AML-193 (cell line): ENCODE data around the gene UGDH.
"Not testable (repeated sequence)": the region's sequence is repeated elsewhere in the genome, so short reads cannot be mapped to it uniquely, and the experiment has no call there.

Source experiments
- DNase-seq, 2 experiments: peaks; one replicate each; lab custom pipeline; 2025; lab: John Stamatoyannopoulos, UW

The UGDH gene

GRCh38 chr4:39528061-39528465, 824 bp upstream of the UGDH start:
- DNase-seq, result no peak

DNA sequence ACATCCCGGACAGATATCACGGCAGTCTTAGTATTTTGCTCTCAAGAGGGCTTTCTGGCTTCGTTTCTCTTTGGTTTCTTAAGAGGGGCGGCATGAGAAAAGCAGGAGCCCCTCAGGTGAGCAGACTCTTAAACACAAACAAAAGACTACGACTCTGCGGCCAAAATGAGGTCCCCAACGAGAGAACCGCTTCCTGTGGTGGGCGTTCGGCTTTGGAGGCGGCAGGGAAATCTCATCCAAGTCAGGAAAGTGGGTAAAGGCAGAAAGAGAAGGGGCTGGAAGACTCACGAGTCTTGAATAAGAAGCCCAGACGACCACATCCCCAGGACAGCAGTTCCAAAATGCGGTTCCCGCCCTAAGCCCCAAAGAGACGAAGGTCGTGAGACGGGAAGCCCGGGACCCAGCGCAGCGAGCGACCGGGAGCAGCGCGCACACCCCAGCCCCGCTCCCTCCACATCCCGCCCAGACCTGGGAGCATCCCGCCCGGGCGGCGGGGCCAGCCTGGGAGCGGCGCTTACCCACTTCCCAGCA, 409 bp downstream of the UGDH start:
- DNase-seq, result no peak

DNA sequence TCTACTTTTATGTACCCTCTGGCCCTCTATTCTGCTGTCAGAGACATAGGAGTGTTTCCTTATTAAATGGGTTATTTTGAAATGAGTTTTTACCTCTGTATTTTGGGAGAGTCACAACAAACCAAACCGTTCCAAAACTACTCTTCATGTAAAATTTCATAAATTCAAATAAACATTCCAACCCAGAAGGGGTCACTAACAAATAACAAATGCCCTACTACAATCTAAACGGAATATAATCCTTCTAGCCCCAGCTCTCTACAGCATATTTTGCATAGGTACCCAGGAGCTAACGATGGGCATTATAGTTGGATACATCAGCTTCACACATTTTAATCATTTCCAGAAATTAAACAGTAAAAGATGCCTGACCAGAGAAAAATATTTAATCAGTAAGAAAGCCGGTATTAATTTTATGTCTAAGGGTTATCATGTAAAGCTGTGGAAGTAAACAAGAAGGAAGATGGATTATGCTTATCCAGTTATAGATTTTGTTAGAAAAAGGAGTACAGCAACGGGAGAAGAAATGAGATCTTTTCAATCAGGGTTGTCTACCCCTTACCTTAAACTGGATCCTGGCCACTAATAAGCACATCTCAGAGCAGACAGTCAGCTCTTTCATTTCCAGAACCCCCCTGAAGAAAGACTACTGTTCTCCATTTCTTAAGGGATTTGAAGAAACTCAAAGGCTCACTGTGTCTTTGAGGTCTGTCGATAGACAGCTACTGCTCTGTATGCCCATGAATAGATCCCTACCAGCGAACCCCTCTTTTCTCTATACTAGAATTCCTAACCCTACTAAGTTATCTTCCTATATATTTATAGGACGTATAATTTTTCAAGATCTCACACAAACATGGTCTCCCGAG, 1.2 kb downstream of the UGDH start:
- no peak for DNase-seq

GRCh38 chr4:39524161-39524957, 2.9 kb downstream of the UGDH start:
- DNase-seq, result no peak

DNA sequence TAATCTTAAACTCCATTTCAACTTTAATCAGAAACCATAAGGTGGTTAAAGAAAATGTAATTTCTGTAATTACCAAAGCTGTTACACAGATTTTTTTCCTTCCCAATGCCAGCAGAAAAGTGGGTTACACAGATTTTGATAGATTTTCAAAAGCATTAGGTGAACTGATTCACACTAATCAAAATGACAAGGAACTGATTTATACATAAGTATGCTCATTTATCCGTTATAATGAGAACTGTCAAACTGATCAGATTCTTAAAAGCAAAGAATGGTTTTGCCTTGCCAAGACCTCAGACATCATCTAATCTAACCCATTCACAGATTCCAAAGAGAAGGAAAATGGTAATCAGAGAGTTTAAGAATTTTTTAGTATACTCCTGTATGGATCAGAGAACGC, 5.2 kb downstream of the UGDH start:
- DNase-seq, result no peak

DNA sequence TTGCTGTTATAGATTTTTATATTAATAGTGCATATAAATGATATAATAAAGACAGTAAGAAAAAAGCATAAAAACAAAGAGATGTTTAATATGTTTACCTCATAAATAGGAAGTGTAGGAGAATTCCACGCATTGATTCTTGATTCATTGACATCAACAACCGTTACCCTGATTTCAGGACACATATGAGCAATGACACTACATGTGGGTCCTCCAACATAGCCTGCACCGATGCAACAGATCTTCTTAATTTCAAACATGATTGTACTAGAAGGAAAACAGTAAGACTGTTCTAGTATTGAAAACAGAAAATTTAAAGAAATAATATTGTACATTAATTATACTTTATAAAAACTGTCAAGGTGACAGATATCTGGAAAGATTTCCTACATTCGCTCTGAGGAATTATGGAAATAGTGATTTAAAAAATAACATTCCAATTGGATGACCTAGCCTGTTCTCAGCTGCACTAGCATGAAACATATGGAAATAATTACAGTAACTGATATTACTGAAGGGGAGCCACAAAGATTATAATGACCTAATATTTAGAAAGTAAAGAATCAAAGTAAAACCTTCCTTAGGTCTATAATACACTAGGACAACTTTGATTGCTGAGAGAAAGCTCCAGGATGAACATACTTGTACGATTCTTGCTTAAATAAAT, 5.9 kb downstream of the UGDH start:
- no peak for DNase-seq

GRCh38 chr4:39518484-39518883, 8.8 kb downstream of the UGDH start:
- no peak for DNase-seq

DNA sequence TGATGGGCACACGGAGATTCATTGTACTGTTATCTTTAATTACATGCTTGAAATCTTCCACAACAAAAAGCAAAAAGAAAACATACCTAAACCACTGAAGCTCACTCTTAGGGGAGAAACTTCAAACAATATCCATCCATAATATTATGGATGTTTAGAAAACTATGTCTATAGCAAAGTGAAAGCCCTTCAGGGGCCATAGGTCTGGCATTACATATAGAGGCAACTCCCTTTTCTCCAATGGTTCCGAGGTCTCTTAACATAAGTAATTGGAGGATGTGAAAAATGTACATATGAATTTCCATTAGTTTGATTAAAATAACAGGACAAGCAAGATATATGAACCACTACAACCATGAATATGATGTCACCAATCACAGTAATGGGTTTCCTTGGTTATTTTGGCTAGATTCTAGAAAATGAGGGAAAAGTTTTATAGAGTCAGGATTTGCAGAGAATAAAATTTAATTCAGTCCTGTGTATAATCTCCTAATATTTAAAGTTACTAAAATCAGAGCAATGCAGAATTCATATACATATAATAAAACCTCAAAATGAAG, 10.8 kb downstream of the UGDH start:
- no peak for DNase-seq

GRCh38 chr4:39515669-39516401, 11.4 kb downstream of the UGDH start:
- not testable (repeated sequence) for DNase-seq

DNA sequence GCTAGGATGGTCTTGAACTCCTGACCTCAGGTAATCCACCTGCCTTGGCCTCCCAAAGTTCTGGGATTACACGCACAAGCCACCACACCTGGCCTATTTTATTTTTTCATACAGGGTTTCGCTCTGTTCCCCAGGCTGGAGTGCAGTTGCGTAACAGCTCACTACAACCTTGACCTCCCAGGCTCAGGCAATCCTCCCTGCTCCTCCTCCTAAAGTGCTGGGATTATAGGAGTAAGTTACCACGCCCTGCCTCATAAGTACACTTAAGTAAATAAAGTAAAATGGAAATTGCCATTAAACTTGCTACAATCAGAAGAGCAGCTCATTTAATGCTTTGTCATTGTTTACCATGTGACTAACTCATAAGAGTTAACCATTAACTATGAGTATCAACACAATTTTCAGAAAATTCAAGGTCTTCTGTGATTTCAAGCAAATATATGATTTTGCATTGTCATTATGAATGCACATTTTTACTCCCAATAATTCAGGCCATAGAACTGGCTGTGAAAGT, 12.3 kb downstream of the UGDH start:
- no peak for DNase-seq

DNA sequence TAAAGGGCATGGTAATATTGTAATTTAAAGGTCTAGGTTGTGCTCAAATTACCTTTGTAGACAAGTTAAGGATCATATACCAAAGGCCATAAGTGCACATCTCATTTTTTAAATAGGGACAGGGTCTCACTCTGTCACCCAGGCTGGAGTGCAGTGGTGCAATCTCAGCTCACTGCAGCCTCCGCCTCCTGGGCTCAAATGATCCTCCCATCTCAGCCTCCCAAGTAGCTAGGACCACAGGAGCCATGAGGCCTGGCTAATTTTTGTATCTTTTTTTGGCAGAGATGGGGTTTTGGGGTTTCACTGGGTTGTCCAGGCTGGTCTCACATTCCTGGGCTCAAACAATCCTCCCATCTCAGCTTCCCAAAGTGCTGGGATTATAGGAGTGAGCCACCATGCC, 13.0 kb downstream of the UGDH start:
- not testable (repeated sequence) for DNase-seq

GRCh38 chr4:39510348-39510929, 16.8 kb downstream of the UGDH start:
- no peak for DNase-seq

DNA sequence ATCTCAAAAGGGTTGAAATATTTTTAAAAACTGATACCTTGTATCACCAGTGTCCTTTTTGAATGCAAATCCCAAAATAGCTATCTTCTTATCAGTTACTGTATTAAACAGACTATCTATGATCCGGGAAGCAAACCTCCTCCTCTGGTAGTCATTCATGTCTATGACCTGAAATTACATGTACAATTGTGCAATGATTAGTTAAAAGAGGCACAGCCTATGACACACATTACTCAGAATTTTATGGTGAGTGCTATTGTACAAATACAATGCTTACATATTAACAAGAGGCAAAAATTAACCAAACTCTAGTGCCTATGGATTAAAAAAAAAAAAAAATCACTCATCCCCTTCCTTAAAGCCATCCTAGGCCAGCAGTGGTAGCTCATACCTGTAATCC, 21.7 kb downstream of the UGDH start:
- no peak for DNase-seq

GRCh38 chr4:39504538-39504937, 22.7 kb downstream of the UGDH start:
- DNase-seq, result no peak

DNA sequence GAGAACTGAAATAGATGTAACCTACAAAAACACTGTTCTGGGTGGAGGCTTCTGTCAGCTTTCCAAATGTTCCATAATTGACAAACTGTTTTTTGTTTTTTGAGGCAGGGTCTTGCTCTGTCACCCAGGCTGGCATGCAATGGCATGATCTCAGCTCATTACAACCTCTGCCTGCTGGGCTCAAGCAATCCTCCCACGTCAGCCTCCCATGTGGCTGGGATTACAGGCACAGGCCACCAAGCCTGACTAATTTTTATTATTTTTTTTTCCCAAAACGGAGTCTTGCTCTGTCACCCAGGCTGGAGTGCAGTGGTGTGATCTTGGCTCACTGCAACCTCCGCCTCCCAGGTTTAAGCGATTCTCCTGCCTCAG, 24.6 kb downstream of the UGDH start:
- not testable (repeated sequence) for DNase-seq

GRCh38 chr4:39502019-39502663, 25.1 kb downstream of the UGDH start:
- no peak for DNase-seq

- DNase-seq, result no peak
These were observed 28.6 kb downstream of the UGDH start for GRCh38 chr4:39498727-39499020.

GRCh38 chr4:39497909-39498726, 29.1 kb downstream of the UGDH start:
- no peak for DNase-seq

GRCh38 chr4:39495446-39496213, 31.6 kb downstream of the UGDH start:
- DNase-seq, result no peak
